Measurements from ENCODE around the gene PRLHR. TPM values are rescaled to one million over a fixed set of nuclear protein-coding genes. Genes with fewer than 3 reads are reported as not detected.

Gene PRLHR
- total and polyA plus RNA-seq, 2 of the 13 experiments (the other 11 are each of a cell fraction or from before 2014, with no cell fraction given): not detected

DNA sequence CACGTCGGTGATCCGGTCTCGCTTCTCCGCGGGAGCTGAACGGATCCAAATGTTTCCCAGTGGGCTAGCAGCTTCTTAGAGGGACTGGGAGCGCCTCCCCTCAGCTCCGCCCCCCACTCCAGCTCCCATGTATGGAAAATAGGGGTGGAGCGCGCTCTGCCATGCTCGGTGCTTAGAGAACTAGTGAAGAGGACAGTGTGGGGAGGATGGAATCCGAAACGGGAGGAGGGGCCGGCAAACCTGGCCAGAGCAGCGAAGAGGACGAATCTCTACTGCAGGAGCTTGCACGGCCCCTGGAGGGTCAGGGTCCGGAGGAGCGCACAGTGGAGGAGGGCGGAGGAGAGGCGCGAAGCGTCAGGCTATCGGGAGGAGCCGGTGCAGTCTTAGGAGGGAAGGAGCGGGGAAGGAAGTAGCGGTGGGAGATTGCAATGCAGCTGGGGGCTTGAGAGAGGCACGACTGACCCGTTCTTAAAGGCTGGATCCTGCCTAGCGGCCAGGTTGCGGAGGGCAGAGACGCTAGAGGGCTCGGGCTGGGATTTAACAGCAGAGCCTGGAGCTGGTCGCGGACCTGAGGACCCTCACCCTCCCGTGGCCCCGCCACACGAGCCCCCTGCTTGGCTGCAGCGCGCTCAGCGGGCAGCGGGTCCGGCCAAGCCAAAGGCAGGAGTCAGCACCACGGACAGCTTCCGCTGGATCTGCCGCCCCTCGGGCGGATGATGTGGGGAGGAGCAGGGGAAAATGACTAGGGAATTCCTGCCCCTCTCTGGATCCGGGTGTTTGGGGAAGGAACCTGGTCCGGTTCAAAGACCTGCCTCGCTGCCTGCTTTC, at the start of gene PRLHR (continued):
- TF ChIP-seq TAF1 (CRISPR knock-in tag; IDR thresholded peaks at IDR 0.05): no peak
- no peak for TF ChIP-seq ZNF556 (CRISPR knock-in tag; IDR thresholded peaks at IDR 0.05; ENCODE audit: borderline replicate concordance)
- TF ChIP-seq HOXA3 (CRISPR knock-in tag; IDR thresholded peaks at IDR 0.05): no peak
- TF ChIP-seq ZNF607 (CRISPR knock-in tag; IDR thresholded peaks at IDR 0.05; ENCODE audit: borderline replicate concordance): 0 out of 2 replicates have a peak, but pooled peaks have one; percentile 32
- TF ChIP-seq ZBTB26 (CRISPR knock-in tag; IDR thresholded peaks at IDR 0.05; ENCODE audit: borderline replicate concordance): peak; percentile 42; the same call in 1 of the 2 replicates
- TF ChIP-seq HHEX (CRISPR knock-in tag; IDR thresholded peaks at IDR 0.05): no peak
- TF ChIP-seq IRF2 (CRISPR knock-in tag; IDR thresholded peaks at IDR 0.05): no peak
- no peak for TF ChIP-seq TP53 (CRISPR knock-in tag; conservative IDR thresholded peaks at IDR 0.05)
- no peak for TF ChIP-seq U2AF1 (optimal IDR thresholded peaks at IDR 0.05; ENCODE audit: low read depth, low read length)
- no peak for TF ChIP-seq NPAS2 (CRISPR knock-in tag; IDR thresholded peaks at IDR 0.05; ENCODE audit: borderline replicate concordance)
- no peak for TF ChIP-seq POLR2AphosphoS2 (IDR thresholded peaks at IDR 0.05; ENCODE audit: low read depth, low read length)
- TF ChIP-seq ZNF589 (CRISPR knock-in tag; conservative IDR thresholded peaks at IDR 0.05): 0 out of 2 replicates have a peak, but pooled peaks have one; percentile 36
- TF ChIP-seq ZNF777 (CRISPR knock-in tag; IDR thresholded peaks at IDR 0.05): no peak
- TF ChIP-seq KMT2B (CRISPR knock-in tag; IDR thresholded peaks at IDR 0.05): no peak
- no peak for TF ChIP-seq TBP (CRISPR knock-in tag; IDR thresholded peaks at IDR 0.05)
- 0 out of 2 replicates have a peak, but pooled peaks have one; percentile 37 for TF ChIP-seq ZNF501 (CRISPR knock-in tag; IDR thresholded peaks at IDR 0.05)
- TF ChIP-seq ZNF367 (CRISPR knock-in tag; IDR thresholded peaks at IDR 0.05; ENCODE audit: borderline replicate concordance): no peak
- TF ChIP-seq DR1 (CRISPR knock-in tag; IDR thresholded peaks at IDR 0.05): no peak
- TF ChIP-seq TSC22D2 (CRISPR knock-in tag; IDR thresholded peaks at IDR 0.05; ENCODE audit: borderline replicate concordance): 0 out of 2 replicates have a peak, but pooled peaks have one; percentile 49
- TF ChIP-seq KDM4B (CRISPR knock-in tag; IDR thresholded peaks at IDR 0.05): no peak
- no peak for TF ChIP-seq RXRB (CRISPR knock-in tag; IDR thresholded peaks at IDR 0.05; ENCODE audit: borderline replicate concordance)
- TF ChIP-seq ZNF234 (CRISPR knock-in tag; conservative IDR thresholded peaks at IDR 0.05): no peak
- no peak for TF ChIP-seq RFX3 (CRISPR knock-in tag; IDR thresholded peaks at IDR 0.05)
- TF ChIP-seq KLF13 (CRISPR knock-in tag; IDR thresholded peaks at IDR 0.05): no peak
- TF ChIP-seq NR2C2 (CRISPR knock-in tag; IDR thresholded peaks at IDR 0.05; ENCODE audit: borderline replicate concordance): no peak
- TF ChIP-seq BCL3 (CRISPR knock-in tag; IDR thresholded peaks at IDR 0.05): no peak
- 0 out of 2 replicates have a peak, but pooled peaks have one; percentile 43 for TF ChIP-seq NFKBIZ (CRISPR knock-in tag; IDR thresholded peaks at IDR 0.05)
- 0 out of 2 replicates have a peak, but pooled peaks have one; percentile 56 for TF ChIP-seq ZNF263 (CRISPR knock-in tag; IDR thresholded peaks at IDR 0.05)
- TF ChIP-seq ZNF720 (CRISPR knock-in tag; IDR thresholded peaks at IDR 0.05): 0 out of 2 replicates have a peak, but pooled peaks have one; percentile 75
- TF ChIP-seq ZNF24 (IDR thresholded peaks at IDR 0.05): no peak
- TF ChIP-seq ZFX (CRISPR knock-in tag; IDR thresholded peaks at IDR 0.05; ENCODE audit: low read depth): no peak
- no peak for TF ChIP-seq ZNF747 (CRISPR knock-in tag; IDR thresholded peaks at IDR 0.05; ENCODE audit: borderline replicate concordance)

All from HepG2 (cell line).